ENCODE results near the gene CHRNB4. TPM values are rescaled to one million over a fixed set of nuclear protein-coding genes. Genes with fewer than 3 reads are reported as not detected.

The CHRNB4 gene
- total and polyA plus RNA-seq, 10 of the 15 experiments (the other 5 are each of a cell fraction or from before 2014, with no cell fraction given) = 0.10 TPM; not detected in 9

- WGBS (ENCODE audit: insufficient coverage, insufficient replicate concordance, low lambda C conversion rate, missing lambda C conversion rate) = 45% methylated on average over 8 of the region's 8 CpGs
- in situ Hi-C loops (cut with MboI) = no loop called here
- no peaks in the 10 kb centered on the region for H3K9me3 ChIP-seq (replicated peaks; ENCODE audit: control insufficient read depth, insufficient read depth, low read length)
- FAIRE-seq (no peak), DNase-seq (ENCODE audit: low read depth, low spot score) (no peak), ATAC-seq (no peak)
- no peak overlapping the region for H3K27ac ChIP-seq (ENCODE audit: control insufficient read depth, insufficient read depth)
- no TSS peak for BruUV-seq (replicated peaks)
- SMC1A ChIA-PET (ENCODE audit: uncharacterized antibody, unreplicated experiment) = no interaction called here
- CTCF ChIA-PET = no interaction called here
- peaks cover 15% of the 10 kb centered on the region for H3K4me1 ChIP-seq (ENCODE audit: control insufficient read depth, insufficient read depth, low read length)
- intact Hi-C loops (cut with micrococcal nuclease; ENCODE audit: unreplicated experiment) = no loop called here
- H3K9ac ChIP-seq (ENCODE audit: control insufficient read depth, insufficient read depth, low read length) = no peak overlapping the region
- no peak overlapping the region for H3K4me2 ChIP-seq (ENCODE audit: control insufficient read depth, insufficient read depth)
- H3K4me3 ChIP-seq = no peak overlapping the region
- POLR2A ChIA-PET = no interaction called here
- no peaks in the 10 kb centered on the region for H3K79me2 ChIP-seq (ENCODE audit: control insufficient read depth, insufficient read depth, low read length)
- TF ChIP-seq HCFC1 (IDR thresholded peaks at IDR 0.05; ENCODE audit: low read length) = no peak
- no peak for TF ChIP-seq PAX8 (IDR thresholded peaks at IDR 0.05)
- no peak for TF ChIP-seq TCF12 (IDR thresholded peaks at IDR 0.05; ENCODE audit: low read depth, low read length)
- TF ChIP-seq IKZF2 (IDR thresholded peaks at IDR 0.05) = no peak
- no peak for TF ChIP-seq MAX (IDR thresholded peaks at IDR 0.05; ENCODE audit: low read depth, low read length)
- TF ChIP-seq REST (IDR thresholded peaks at IDR 0.05; ENCODE audit: low read depth, low read length) = no peak
- TF ChIP-seq SMAD1 (IDR thresholded peaks at IDR 0.05; ENCODE audit: low read depth, partially characterized antibody) = no peak
- no peak for TF ChIP-seq TBL1XR1 (IDR thresholded peaks at IDR 0.05; ENCODE audit: low read depth, low read length)
- TF ChIP-seq IRF4 (IDR thresholded peaks at IDR 0.05; ENCODE audit: low read depth, low read length) = no peak
- no peak for TF ChIP-seq PAX5 (IDR thresholded peaks at IDR 0.05; ENCODE audit: borderline replicate concordance, low read depth, low read length)
- no peak for TF ChIP-seq RELB (IDR thresholded peaks at IDR 0.05; ENCODE audit: low read depth)
- TF ChIP-seq PKNOX1 (IDR thresholded peaks at IDR 0.05) = no peak
- no peak for TF ChIP-seq SMC3 (IDR thresholded peaks at IDR 0.05; ENCODE audit: borderline replicate concordance, low read length)
- TF ChIP-seq EZH2 (IDR thresholded peaks at IDR 0.05; ENCODE audit: borderline replicate concordance, control insufficient read depth, low read depth, low read length) = no peak
- no peak for TF ChIP-seq RFX5 (IDR thresholded peaks at IDR 0.05; ENCODE audit: low read depth, low read length)
- no peak for TF ChIP-seq SIN3A (IDR thresholded peaks at IDR 0.05; ENCODE audit: low read depth, low read length)
- no peaks in the 10 kb centered on the region for H3K27me3 ChIP-seq (replicated peaks in 1 of 2; ENCODE audit: control insufficient read depth in 2 of 2, insufficient read depth in 2 of 2, low read length in 1 of 2)
- RAD21 ChIA-PET (ENCODE audit: unreplicated experiment) = no interaction called here
- no peak overlapping the region for H2AFZ ChIP-seq (ENCODE audit: control insufficient read depth, low read depth, low read length)
- H3K36me3 ChIP-seq (ENCODE audit: control insufficient read depth in 2 of 2, insufficient read depth in 2 of 2, low read length in 1 of 2) = no peaks in the 10 kb centered on the region
- no peaks in the 10 kb centered on the region for H4K20me1 ChIP-seq (ENCODE audit: control insufficient read depth, insufficient read depth)
Measured at GRCh38 chr15:78681281-78682003, 40.4 kb upstream of the CHRNB4 start.
